Stomach (tissue), 9 donors: Measurements from ENCODE around the gene TK2. TPM values are rescaled to one million over a fixed set of nuclear protein-coding genes. Genes with fewer than 3 reads are reported as not detected.

Source experiments
- DNase-seq, 2 donors: peaks; one replicate each; pipeline versions ENCODE4 v3.0.0 to v3.0.0-alpha.2; 2013 to 2019
- H3K27ac ChIP-seq, 5 donors: fragments of 200-600 bp in 4 of 5; sonication (generic) in 4 of 5; one replicate each; pipeline ENCODE4 v1.5.1; 2013 to 2019; ENCODE audit warnings: mild to moderate bottlenecking in 1 of 5, moderate library complexity in 1 of 5
- H3K27me3 ChIP-seq, 3 donors: fragments of 200-600 bp; sonication (generic); one replicate each; pipeline ENCODE4 v1.5.1; 2017 to 2019; ENCODE audit warnings: mixed run types in 1 of 3
- H3K36me3 ChIP-seq, 4 donors: fragments of 200-600 bp; sonication (generic); 1 replicate in 3 of 4; 2 replicates in 1 of 4; pipeline ENCODE4 v1.5.1; 2016 to 2019
- H3K4me1 ChIP-seq, 4 donors: fragments of 200-600 bp; sonication (generic); one replicate each; pipeline ENCODE4 v1.5.1; 2016 to 2019
- H3K4me3 ChIP-seq, 4 donors: fragments of 200-600 bp; sonication (generic) in 3 of 4; one replicate each; pipeline ENCODE4 v1.5.1; 2016 to 2019; ENCODE audit warnings: mild to moderate bottlenecking in 1 of 4
- H3K9me3 ChIP-seq, 4 donors: fragments of 200-600 bp; sonication (generic); one replicate each; pipeline ENCODE4 v1.5.1; 2016 to 2019
- CTCF ChIP-seq, 7 experiments: fragments of 450-650 bp in 4 of 7; fragments of 200-600 bp in 3 of 7; sonication (generic) in 3 of 7; IDR thresholded peaks; one replicate each; pipeline ENCODE4 v1.5.1; 2016 to 2019; ENCODE audit warnings: antibody characterized with exemption in 7 of 7, control low read depth in 2 of 7, mild to moderate bottlenecking in 1 of 7
- EP300 ChIP-seq: sonication (generic); formaldehyde crosslinking; IDR thresholded peaks from one replicate; pipeline ENCODE4 v1.6.1; 2017; ENCODE audit warnings: antibody characterized with exemption
- POLR2A ChIP-seq, 4 donors: fragments of 450-650 bp; IDR thresholded peaks; one replicate each; pipeline ENCODE4 v1.6.1; 2016; ENCODE audit warnings: antibody characterized with exemption in 4 of 4, control low read depth in 2 of 4, mild to moderate bottlenecking in 1 of 4, moderate library complexity in 1 of 4
- POLR2AphosphoS5 ChIP-seq, 3 donors: sonication (generic); formaldehyde crosslinking; IDR thresholded peaks; one replicate each; pipeline ENCODE4 v1.6.1; 2016; ENCODE audit warnings: antibody characterized with exemption in 3 of 3
- WGBS, 5 donors: extraction: QIAGEN DNeasy Blood & Tissue Kit in 3 of 5; methylation state at CpG; one replicate each; pipeline versions ENCODE4 v1.1.5 to v1.1.7; 2013 to 2018; 5-methylcytosine and 5-hydroxymethylcytosine counted together
- intact Hi-C: fragments of 100-400 bp; cut with DNase I; formaldehyde crosslinking; loops from one replicate; pipeline ENCODE4 v1.15.1; 2023; ENCODE audit warnings: low total_unique reads
- polyA plus RNA-seq, 3 donors: library from polyadenylated mRNA; stranded (reverse); fragments of 200-250 nt; gene quantifications; one replicate each; pipeline ENCODE4 v1.2.3, GENCODE V29; 2013
- total RNA-seq, 5 donors: library from RNA; depleted of rRNA; stranded (reverse); fragments of >200 nt; gene quantifications; one replicate each; pipeline versions ENCODE4 v1.1.0 to v1.2.3, GENCODE V29; 2014 to 2016
- donor health status: healthy with polysubstance abuse.
- donor health status: Bipolar disorder and iron deficiency.
- donor health status: healthy.

The TK2 gene
- total and polyA plus RNA-seq, 8 donors: 9.8 to 25.0 (median 14.9) TPM

DNA sequence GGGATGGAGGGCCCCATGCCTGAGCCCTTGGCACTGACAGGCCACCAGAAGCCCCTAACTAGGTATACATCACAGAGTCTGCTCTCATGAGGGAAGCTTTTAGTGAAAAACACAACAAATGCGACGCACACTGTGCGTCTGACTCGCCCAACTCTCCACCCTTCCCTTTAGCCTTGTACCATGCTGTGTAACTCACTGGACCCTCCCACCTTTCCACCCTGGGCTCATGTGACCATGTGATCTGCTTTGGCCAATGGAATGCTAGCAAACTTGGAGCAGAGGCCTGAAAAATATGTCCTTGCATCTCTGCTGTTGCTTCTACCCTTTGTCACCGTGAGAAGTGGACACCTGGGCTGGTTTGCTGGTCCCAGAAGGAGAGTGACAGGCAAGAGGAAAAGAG, 21.6 kb downstream of the TK2 start:
- no peaks in the 10 kb centered on the region for H3K27me3 ChIP-seq
- peaks cover 3 to 28% (median 10%) of the 10 kb centered on the region in 4 donors for H3K4me1 ChIP-seq
- no peak overlapping the region for H3K4me3 ChIP-seq
- H3K9me3 ChIP-seq: no peaks in the 10 kb centered on the region
- 96 to 98% (median 97%) methylated on average over 5 of the region's 5 CpGs for WGBS, 5 donors
- peaks cover 34 to 97% (median 92%) of the 10 kb centered on the region in 4 donors for H3K36me3 ChIP-seq
- TF ChIP-seq POLR2A (IDR thresholded peaks at IDR 0.05): no peak
- TF ChIP-seq CTCF (IDR thresholded peaks at IDR 0.05): no peak
- no peak for TF ChIP-seq POLR2AphosphoS5 (IDR thresholded peaks at IDR 0.05)
- TF ChIP-seq EP300: no peak
- intact Hi-C loops: no loop called here
- no peak for DNase-seq
- H3K27ac ChIP-seq: no peak overlapping the region

DNA sequence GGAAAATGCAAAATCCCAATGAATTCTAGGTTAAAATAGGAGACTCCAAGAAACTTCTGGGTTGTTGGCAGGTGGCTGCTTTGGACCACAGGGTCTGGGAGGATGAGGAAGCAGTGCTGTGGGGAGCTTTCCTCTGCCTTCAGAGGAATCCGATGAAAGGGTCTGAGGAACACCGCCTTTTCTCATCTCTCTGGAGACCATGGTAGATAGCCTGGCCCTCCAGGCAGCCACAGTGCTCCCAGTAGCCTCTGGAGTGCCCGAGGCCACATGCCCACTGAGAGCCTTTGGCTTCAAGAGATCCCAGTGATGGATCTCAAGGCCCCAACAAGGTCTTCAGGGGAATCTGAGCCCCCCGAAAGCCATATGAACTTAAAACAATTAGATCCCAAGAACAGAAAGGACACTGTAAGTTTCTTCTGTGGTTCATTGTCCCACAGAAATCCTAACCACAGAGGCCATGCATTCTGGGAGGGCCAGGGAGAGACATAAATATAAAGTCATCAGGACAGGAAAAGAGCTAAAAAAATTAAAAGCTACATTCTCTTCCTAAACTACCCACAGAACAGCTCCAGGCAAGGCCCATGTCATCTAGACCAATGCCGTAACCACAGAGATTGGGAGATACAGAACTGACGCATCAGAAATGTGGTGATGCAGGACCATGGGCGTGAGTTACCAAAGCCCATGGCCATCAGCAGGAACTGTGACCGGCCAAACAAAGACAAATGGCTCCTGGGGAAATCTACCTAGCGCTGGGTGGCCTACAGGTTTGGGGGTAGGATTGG, 24.3 kb downstream of the TK2 start:
- WGBS, 5 donors: 82 to 94% (median 88%) methylated on average over 9 of the region's 9 CpGs

DNA sequence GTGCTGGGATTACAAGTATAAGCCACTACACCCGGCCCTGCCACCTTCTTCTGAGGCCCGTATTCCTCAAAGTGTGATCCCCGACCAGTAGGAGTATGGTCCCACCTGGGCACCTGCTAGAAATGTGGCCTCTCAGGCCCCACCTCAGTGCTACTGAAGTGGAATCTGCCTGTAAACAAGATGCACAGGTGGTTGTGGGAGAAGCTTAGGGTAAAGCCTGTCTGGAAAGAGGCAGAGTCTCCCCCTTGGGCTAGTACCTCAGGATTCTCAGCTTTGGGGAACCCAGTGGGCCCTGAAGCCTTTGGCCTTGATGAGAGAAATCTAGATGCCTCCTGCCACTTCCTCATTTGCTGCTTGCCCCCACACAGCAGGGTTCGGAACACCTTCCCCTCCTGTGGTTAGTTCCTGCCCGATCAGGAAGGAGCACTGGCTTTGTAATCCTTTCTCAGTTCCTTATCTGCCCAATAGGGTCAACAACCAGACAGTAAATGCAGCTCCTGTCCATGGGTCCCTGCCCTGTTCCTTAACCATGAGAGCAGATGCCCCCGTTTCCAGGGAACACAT, 25.2 kb downstream of the TK2 start:
- Histone ChIP-seq H3K4me3 (no peak overlapping the region), H3K36me3 (peaks cover 15 to 94% (median 65%) of the 10 kb centered on the region in 4 donors), H3K27me3 (no peaks in the 10 kb centered on the region), H3K9me3 (no peaks in the 10 kb centered on the region), H3K27ac (peak overlapping the region in 4 of 5 donors; percentile 67 to 99 (median 96)), H3K4me1 (peaks cover 30 to 63% (median 41%) of the 10 kb centered on the region in 4 donors)
- TF ChIP-seq POLR2A (IDR thresholded peaks at IDR 0.05) (no peak), POLR2AphosphoS5 (IDR thresholded peaks at IDR 0.05) (peak in 2 of 3 donors; percentile 36 to 49), CTCF (IDR thresholded peaks at IDR 0.05) (peak in 1 of 7 experiments; percentile 11)
- intact Hi-C loops: no loop called here
- 67 to 75% (median 68%) methylated on average over 6 of the region's 6 CpGs for WGBS, 5 donors
- peak in 1 of 2 donors; percentile 55 for DNase-seq

More for the DNA sequence above, 24.3 kb downstream of the TK2 start:
- Histone ChIP-seq H3K4me1 (peaks cover 28 to 54% (median 34%) of the 10 kb centered on the region in 4 donors), H3K27me3 (no peaks in the 10 kb centered on the region), H3K9me3 (no peaks in the 10 kb centered on the region), H3K4me3 (no peak overlapping the region), H3K36me3 (peaks cover 23 to 94% (median 65%) of the 10 kb centered on the region in 4 donors), H3K27ac (peak overlapping the region in 4 of 5 donors; percentile 67 to 99 (median 96))
- intact Hi-C loops: no loop called here
- DNase-seq: no peak
- no peak for TF ChIP-seq CTCF (IDR thresholded peaks at IDR 0.05)
- TF ChIP-seq POLR2AphosphoS5 (IDR thresholded peaks at IDR 0.05): no peak
- TF ChIP-seq EP300: no peak
- TF ChIP-seq POLR2A (IDR thresholded peaks at IDR 0.05): no peak

DNA sequence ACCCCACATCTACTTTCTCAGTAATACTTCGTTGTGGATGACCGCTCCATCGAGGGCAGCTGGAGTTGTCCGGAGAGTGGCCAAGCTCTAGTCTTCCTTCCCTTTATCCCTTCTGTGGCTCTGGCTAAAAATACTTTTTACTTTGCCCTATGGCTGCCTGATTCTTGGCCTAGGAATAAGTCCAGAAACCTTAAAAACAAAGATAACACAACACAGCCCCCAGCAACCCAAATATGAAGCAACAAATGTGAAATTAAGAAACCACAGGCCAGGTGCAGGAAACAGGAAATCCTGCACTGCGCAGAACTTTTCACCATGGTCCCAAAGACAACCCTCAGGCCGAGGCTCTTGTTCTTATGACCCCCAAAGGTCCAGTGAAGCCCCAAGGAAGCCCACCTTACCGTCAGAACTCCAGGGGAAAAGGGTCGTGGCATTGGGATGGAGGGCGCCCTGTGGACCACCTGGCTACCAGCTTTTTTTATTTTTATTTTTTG, 26.0 kb downstream of the TK2 start:
- 67 to 81% (median 73%) methylated on average over 9 of the region's 9 CpGs for WGBS, 5 donors
- peaks cover 9 to 87% (median 59%) of the 10 kb centered on the region in 4 donors for H3K36me3 ChIP-seq
- DNase-seq: peak in 1 of 2 donors; percentile 48

More for the DNA sequence above, 26.0 kb downstream of the TK2 start:
- Histone ChIP-seq H3K4me3 (no peak overlapping the region), H3K4me1 (peaks cover 33 to 70% (median 45%) of the 10 kb centered on the region in 4 donors), H3K27ac (peak overlapping the region in 4 of 5 donors; percentile 67 to 99 (median 96)), H3K27me3 (no peaks in the 10 kb centered on the region), H3K9me3 (no peaks in the 10 kb centered on the region)
- intact Hi-C loops: no loop called here
- TF ChIP-seq POLR2A (IDR thresholded peaks at IDR 0.05) (no peak), POLR2AphosphoS5 (IDR thresholded peaks at IDR 0.05) (peak in 1 of 3 donors; percentile 44), EP300 (no peak)
